ENCODE data around the gene BTF3.
A peak's percentile ranks its signal among the peaks of the same experiment; 100 is the strongest.
"Not testable (repeated sequence)": the region's sequence is repeated elsewhere in the genome, so short reads cannot be mapped to it uniquely, and the experiment has no call there.

Gene BTF3

DNA sequence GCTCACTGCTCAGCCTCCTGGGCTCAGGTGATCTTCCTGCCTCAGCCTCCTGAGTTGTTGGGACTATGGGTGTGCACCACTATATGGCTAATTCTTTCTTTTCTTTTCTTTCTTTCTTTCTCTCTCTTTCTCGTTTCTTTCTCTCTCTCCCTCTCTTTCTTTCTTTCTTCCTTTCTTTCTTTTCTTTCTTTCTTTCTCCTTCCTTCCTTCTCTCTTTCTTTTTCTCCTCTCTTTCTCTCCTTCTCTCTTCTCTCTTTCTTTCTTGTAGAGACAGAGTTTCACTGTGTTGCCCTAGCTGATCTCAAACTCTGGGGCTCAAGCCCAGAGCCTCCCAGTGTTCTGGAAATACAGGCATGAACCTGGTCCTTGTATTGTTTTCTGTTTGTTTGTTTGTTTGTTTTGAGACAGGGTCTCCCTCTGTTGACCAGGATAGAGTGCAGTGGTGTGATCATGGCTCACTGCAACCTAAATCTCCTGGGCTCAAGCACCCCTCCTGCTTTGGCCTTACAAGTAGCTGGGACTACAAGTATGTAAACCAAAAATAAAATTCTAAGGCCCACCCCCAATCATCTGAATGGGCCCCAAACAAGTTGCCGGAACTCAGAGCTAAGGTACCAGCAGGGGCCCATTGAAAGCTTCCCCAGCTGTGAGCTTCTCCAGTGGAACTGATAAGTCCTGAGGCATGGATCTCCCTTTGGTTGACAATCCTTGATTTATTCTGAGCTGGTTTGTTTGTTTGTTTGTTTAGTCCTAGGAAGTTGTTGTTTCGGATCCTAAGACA is 11.9 kb upstream of the BTF3 start:
- no peak for DNase-seq (ENCODE audit: low read depth)

DNA sequence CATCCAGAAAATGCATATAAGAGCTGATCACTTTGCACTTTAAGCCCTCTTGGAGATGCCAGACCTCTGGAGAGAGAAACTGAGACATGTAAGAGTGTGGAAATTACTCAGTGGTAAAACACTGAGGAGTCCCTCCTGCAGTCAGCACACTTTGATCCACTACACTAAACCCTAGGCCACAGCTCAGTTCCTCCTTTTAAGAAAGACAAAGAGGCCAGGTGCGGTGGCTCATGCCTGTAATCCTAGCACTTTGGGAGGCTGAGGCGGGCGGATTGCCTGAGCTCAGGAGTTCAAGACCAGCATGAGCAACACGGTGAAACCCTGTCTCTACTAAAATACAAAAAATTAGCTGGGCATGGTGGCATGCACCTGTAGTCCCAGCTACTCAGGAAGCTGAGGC is 11.0 kb upstream of the BTF3 start:
- not testable (repeated sequence) for DNase-seq (ENCODE audit: low read depth)

DNA sequence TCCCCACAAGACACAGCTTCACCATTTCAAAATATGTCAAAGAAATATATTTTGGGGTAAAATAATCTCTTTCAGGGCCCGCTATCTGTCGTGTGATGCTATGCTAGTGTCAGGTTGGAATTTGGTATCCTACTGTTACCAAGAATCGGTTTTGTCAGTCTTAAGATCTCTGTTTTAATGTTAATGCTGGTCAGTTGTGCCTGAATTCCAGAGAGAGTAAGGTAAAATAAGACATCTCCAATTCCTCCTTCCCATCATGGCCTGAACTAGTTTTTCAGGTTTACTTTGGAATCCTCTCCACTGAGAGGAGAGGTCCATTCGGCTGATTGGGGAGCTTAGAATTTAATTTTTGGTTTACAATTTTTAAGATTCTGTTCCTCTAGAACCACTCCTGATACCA is 10.4 kb upstream of the BTF3 start:
- DNase-seq (ENCODE audit: low read depth), result no peak

DNA sequence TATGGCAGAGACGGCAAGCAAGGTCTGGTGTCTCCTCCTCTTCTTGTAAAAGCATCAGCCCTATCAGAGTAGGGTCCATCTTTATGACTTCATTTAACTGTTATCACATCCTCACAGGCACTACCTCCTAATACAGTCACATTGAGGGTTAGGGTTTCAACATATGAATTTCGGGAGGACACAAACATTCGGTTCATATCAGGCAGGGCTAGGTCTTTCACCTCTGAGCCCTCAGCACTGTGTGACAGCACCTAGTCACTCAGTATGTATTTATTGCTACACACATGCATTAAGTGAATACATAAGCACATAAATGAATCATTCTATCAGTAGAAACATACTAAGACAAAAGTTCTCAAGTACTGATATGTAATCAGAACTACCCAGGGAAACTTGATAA is 9.4 kb upstream of the BTF3 start:
- DNase-seq (ENCODE audit: low read depth), result no peak

DNA sequence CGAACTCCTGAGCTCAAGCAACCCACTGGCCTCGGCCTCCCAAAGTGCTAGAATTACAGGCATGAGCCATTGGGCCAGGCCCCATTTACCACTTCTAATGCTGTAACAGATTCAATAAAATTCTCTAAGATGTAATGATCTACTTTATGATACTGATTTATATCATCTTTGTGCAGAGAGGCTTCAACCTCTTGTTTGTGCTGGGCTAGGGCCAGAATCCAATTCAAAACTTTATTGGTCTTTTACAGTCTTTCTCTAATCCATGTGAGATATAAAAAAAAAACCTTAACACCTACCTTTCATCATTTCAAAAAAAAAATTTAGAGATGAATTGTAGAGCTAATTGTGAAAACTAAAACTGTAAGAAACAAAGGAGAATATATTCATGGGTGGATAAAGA is 8.2 kb upstream of the BTF3 start:
- DNase-seq (ENCODE audit: low read depth), result no peak

DNA sequence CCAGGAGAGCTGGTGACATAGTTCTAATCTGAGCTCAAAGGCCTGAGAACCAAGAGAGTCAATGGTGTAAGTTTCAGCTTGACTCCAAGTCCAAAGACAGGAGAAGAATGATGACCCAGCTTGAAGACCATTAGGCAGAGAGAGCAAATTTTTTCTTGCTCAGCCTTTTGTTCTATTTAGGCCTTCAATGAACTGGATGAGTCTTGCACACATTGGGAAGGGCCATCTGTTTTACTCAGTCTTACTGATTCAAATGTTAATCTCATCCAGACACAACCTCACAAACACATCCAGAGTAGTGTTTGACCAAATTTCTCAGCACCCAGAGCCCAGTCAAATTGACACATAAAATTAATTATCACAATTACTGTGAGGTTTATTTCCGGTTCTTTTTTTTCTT is 7.1 kb upstream of the BTF3 start:
- no peak for DNase-seq (ENCODE audit: low read depth)

DNA sequence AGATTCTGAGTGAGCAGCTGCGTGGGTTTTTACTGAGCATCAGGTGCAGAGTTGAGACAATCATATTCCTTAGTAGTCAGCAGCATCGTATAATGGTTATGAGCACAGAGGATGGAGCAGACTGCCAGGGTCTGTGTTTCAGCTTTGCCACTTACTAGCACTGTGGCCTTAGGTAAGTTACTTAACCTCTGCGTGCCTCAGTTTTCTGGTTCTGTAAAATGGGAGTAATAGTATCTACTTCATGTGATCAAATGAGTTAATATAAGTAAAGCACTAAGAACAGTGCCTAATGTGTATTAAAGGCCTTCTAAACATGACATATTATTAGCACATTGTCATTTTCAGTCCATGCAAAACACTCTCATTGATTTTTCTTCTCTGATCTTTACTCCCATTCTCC is 4.8 kb upstream of the BTF3 start:
- no peak for DNase-seq (ENCODE audit: low read depth)

GRCh38 chr5:73494721-73495120 is 3.5 kb upstream of the BTF3 start:
- no peak for DNase-seq (ENCODE audit: low read depth)

DNA sequence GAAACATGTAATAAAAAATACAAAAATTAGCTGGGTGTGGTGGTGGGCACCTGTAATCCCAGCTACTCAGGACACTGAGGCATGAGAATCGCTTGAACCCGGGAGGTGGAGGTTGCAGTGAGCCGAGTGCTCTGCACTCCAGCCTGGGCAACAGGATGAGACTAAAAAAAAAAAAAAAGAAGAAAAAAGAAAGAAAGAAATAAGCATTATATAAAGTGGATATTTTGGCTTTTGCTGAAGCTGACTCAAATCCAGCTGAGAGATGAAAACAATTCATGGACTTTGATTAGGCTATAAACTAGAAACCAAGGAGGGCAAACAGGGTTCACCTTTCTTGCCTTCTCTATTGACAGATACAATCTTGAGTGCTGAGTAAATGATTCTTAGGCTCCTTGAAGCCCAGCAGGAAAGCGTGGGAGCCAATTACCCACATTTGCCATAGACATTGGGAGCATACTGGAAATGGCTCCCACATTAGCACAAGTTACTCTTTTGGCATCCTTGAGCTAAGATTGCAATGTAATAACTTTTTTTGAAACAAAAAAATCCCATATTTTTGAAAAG is 2.4 kb upstream of the BTF3 start:
- DNase-seq (ENCODE audit: low read depth), result no peak

- DNase-seq (ENCODE audit: low read depth), result no peak
These were observed 1.2 kb upstream of the BTF3 start for GRCh38 chr5:73496984-73497457.

DNA sequence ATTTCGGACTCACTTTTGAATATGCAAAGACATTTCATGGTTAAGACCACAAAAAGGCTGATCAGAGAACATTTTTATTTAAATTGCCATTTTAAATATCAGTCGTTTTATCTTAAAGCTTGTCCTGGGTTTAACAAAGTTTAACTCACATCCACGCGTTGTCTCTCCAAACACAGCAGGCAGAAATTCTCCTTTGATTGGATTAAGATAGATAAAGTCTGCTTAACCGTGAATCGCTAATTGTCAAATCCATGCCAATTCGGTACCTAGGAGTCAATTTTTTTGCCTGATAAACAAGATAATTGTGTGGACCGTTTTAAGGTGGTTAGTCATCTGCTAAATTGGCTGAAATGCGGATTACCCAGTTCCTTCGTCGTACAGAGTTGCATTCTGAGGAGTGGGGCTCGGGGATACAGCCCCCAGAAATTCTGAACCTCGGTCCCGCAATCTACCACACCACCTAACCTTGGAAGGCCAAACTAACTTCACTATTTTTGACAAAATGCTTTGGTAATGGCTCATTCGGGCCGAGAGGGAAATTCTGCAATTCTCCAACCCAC is 665 bp upstream of the BTF3 start:
- no peak for DNase-seq (ENCODE audit: low read depth)

DNA sequence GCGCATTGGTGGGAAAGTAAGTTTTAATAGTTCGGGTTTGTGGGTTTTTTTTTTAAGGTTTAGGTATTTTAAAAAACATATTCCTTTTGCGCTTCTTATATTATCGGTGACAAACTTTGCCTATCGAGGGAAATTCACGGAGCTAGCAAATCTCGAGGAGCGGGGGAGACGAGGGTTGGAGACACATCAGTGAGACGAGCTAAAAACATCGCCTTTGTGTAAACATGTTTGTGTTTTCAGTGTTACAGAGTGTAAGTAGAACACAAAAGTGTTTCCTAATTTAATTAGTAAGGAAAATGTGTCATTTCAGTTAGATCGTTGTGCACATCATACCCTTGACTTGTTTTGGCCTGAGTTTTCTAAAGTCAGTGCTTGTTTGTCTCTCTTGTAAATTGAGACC is 945 bp downstream of the BTF3 start:
- no peak for DNase-seq (ENCODE audit: low read depth)

GRCh38 chr5:73499756-73500155 is 1.5 kb downstream of the BTF3 start:
- DNase-seq (ENCODE audit: low read depth), result no peak

DNA sequence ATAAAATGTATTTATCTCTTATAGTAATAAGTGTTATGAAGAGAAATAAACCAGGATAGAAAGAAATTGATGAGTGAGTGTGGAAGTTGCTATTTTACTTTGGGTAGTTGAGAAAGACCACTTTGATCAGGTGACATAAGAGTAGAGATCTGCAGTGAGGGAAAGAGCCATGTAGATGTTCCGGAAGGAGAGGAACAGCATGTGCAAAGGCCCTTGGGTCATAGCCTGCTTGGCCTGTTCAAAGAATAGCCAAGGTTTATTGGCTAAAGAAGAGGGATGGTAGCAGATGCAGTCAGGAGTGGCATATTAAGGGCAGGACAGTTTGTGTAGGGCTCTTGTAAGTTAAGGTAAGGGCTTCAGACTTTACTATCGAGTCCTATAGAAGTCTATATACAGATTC is 3.2 kb downstream of the BTF3 start:
- DNase-seq (ENCODE audit: low read depth), result no peak

DNA sequence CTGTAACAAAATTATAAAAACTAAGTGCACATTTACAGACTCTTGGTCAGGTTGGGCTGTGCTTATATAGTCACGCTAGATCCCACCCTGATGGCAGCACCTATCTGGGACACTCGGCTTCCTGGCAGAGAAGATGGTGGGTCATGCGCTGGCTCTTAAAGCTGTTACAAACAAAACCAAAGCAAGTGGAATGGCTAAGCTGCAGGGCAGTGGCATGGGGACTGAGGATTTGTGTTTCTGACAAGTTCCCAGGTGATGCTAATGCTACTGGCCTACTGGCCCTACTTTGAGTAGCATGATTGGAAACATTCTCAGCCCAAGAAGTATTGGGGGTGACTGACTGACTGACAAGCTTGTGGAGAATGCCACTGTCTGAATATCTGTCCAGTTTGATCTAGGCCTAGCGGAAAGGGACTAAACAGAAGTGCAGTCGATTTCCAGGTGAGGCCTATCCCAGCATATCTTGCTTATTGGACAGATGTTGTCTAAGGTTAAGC is 8.3 kb downstream of the BTF3 start:
- no peak for DNase-seq (ENCODE audit: low read depth)

- no peak for DNase-seq (ENCODE audit: low read depth)
These were observed 8.8 kb downstream of the BTF3 start for GRCh38 chr5:73507062-73507461.

- not testable (repeated sequence) for DNase-seq (ENCODE audit: low read depth)
These were observed 10.3 kb downstream of the BTF3 start for GRCh38 chr5:73508521-73508920.

GRCh38 chr5:73513996-73514395 is 15.8 kb downstream of the BTF3 start:
- no peak for DNase-seq (ENCODE audit: low read depth)

- no peak for DNase-seq (ENCODE audit: low read depth)
These were observed 16.2 kb downstream of the BTF3 start for GRCh38 chr5:73514418-73514817.

GRCh38 chr5:73515232-73515631 is 17.0 kb downstream of the BTF3 start:
- DNase-seq (ENCODE audit: low read depth), result no peak

GRCh38 chr5:73519531-73520283 is 21.5 kb downstream of the BTF3 start:
- DNase-seq (ENCODE audit: low read depth), result peak; percentile 28

DNA sequence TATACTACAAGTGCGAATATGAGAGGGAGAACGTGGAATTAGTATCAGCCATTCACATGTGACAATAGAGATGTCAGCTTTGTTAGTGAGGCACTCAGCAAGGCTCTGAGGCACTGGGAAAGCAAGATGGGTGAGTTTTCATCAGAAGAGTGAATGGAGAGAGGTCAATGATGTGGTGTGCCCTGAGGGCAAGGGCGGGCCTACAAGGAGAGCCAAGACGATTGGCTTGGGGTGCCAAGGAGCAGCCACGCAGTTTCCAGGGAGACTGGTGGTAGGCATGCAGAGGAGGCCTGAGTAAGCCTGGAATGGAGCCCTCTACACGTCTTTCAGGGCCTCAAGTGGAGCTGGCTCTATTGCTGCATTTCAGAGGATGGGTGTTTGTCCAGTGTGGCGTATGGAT is 24.7 kb downstream of the BTF3 start:
- no peak for DNase-seq (ENCODE audit: low read depth)

DNA sequence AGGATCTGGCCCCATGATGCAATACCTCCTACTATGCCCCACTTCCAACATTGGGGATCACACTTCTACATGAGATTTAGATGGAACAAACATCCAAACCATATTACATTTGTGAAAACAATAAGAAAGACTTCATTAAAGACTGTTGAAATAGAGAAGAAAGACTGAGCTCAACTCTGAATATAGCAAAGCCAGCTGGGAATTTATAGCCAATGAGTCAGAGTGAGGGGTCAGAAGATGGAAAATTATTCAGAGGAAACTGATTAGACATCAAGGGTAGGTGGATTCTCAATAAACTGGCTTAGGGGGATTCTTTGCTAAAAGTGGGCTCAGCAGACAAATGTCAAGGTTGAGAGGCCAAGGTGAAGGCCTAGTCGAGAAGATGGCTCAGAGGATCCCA is 25.6 kb downstream of the BTF3 start:
- no peak for DNase-seq (ENCODE audit: low read depth)
